C4-2B (cell line): ENCODE data around the gene TBC1D25.

Experiments used
- ZFX ChIP-seq: fragments of 450-650 bp; IDR thresholded peaks from 2 replicates; pipeline ENCODE4 v1.6.1; 2017
- TF ChIP-seq, protein P1 (sequence below): fragments of 450-650 bp; conservative IDR thresholded peaks from 2 replicates; pipeline ENCODE4 v1.5.1; 2017; ENCODE audit warnings: mild to moderate bottlenecking

DNA sequence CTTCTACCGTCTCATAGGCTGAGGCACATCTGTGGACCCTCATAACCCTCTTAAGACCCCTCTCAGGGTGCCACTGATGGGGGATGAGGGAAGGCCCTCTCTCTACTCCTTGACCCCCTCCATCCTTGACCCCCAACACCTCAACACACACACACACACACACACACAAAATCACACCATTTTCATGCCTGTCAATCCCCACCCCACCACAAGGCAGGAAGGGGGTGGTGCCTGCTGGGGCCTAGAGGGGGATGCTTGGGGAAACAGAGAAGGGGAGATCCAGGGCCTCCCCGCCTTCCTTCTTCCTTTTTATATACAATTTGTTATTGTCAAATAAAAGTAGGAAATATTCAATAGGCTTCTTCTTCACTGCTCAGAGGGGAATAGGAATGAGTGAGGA lies 19.1 kb upstream of the TBC1D25 start:
- TF ChIP-seq, protein P1, sequence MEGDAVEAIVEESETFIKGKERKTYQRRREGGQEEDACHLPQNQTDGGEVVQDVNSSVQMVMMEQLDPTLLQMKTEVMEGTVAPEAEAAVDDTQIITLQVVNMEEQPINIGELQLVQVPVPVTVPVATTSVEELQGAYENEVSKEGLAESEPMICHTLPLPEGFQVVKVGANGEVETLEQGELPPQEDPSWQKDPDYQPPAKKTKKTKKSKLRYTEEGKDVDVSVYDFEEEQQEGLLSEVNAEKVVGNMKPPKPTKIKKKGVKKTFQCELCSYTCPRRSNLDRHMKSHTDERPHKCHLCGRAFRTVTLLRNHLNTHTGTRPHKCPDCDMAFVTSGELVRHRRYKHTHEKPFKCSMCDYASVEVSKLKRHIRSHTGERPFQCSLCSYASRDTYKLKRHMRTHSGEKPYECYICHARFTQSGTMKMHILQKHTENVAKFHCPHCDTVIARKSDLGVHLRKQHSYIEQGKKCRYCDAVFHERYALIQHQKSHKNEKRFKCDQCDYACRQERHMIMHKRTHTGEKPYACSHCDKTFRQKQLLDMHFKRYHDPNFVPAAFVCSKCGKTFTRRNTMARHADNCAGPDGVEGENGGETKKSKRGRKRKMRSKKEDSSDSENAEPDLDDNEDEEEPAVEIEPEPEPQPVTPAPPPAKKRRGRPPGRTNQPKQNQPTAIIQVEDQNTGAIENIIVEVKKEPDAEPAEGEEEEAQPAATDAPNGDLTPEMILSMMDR = no peak
- TF ChIP-seq ZFX = no peak
